Thyroid gland (tissue), 4 donors: ENCODE results near the gene SAMD4A.

Experiments
- POLR2A ChIP-seq, 2 donors: fragments of 450-650 bp; IDR thresholded peaks; one replicate each; pipeline ENCODE4 v1.6.1; 2017; ENCODE audit warnings: antibody characterized with exemption in 2 of 2, mild to moderate bottlenecking in 2 of 2, moderate library complexity in 1 of 2
- TF ChIP-seq, protein P1 (sequence below), 6 experiments: fragments of 200-600 bp in 3 of 6; fragments of 450-650 bp in 3 of 6; sonication (generic) in 3 of 6; IDR thresholded peaks; one replicate each; pipeline ENCODE4 v1.5.1; 2016 to 2019; ENCODE audit warnings: antibody characterized with exemption in 6 of 6, mild to moderate bottlenecking in 2 of 6, inconsistent platforms in 1 of 6, moderate library complexity in 1 of 6

DNA sequence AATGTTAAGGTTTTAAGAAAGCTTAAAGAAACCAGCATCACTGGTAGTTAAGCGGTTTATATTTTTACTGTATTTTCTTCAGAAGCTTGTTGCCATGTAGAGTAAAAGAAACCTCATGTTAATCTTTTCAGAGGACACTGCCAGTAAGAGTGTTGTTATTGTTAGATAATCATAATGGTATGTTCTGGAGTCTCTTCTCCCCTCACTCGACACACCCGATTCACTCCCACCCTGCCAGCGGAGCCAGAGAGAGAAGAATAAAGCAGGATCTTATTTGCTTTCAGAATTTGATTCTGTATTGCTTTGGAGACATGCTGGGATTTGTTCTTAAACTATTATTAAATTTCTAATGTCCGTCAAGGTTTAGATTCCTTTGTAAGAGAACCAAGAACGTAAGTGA, 113.7 kb downstream of the SAMD4A start:
- TF ChIP-seq POLR2A (IDR thresholded peaks at IDR 0.05): no peak
- TF ChIP-seq, protein P1, sequence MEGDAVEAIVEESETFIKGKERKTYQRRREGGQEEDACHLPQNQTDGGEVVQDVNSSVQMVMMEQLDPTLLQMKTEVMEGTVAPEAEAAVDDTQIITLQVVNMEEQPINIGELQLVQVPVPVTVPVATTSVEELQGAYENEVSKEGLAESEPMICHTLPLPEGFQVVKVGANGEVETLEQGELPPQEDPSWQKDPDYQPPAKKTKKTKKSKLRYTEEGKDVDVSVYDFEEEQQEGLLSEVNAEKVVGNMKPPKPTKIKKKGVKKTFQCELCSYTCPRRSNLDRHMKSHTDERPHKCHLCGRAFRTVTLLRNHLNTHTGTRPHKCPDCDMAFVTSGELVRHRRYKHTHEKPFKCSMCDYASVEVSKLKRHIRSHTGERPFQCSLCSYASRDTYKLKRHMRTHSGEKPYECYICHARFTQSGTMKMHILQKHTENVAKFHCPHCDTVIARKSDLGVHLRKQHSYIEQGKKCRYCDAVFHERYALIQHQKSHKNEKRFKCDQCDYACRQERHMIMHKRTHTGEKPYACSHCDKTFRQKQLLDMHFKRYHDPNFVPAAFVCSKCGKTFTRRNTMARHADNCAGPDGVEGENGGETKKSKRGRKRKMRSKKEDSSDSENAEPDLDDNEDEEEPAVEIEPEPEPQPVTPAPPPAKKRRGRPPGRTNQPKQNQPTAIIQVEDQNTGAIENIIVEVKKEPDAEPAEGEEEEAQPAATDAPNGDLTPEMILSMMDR (IDR thresholded peaks at IDR 0.05): no peak
